ENCODE data around the gene TUBB.

GRCh38 chr6:30684386-30685156 is 35.6 kb upstream of the TUBB start:
- TF ChIP-seq POLR2A (IDR thresholded peaks at IDR 0.05; ENCODE audit: low read depth, low read length) (no peak), POLR2AphosphoS5 (IDR thresholded peaks at IDR 0.05; ENCODE audit: low read depth, low read length) (no peak), TAF1 (IDR thresholded peaks at IDR 0.05; ENCODE audit: low read depth, low read length) (no peak), SPI1 (IDR thresholded peaks at IDR 0.05; ENCODE audit: low read depth, low read length) (no peak), PAX5 (IDR thresholded peaks at IDR 0.05; ENCODE audit: insufficient read depth, low read length, severe bottlenecking) (no peak), POU2F2 (IDR thresholded peaks at IDR 0.05; ENCODE audit: low read depth, low read length) (no peak)
